ENCODE data around the gene KCNIP2.

- no peak for TF ChIP-seq POLR2A (IDR thresholded peaks at IDR 0.05)
- TF ChIP-seq CTCF (IDR thresholded peaks at IDR 0.05), result no peak
Measured at GRCh38 chr10:101828766-101829551, 14.6 kb downstream of the KCNIP2 start.
